HT-29 (cell line): Measurements from ENCODE around the gene MCM10. TPM values are rescaled to one million over a fixed set of nuclear protein-coding genes. Genes with fewer than 3 reads are reported as not detected.

ENCODE experiments used
- DNase-seq: peaks from one replicate; pipeline ENCODE4 v3.0.0-alpha.2; 2015; ENCODE audit warnings: low spot score
- small RNA-seq: library from RNA; depleted of rRNA; stranded (forward); fragments of <200 nt; gene quantifications from one replicate; pipeline ENCODE3, GENCODE V24; 2014
- total RNA-seq: library from RNA; depleted of rRNA; stranded (reverse); fragments of >200 nt; shearing (Covaris generic); gene quantifications from 2 replicates; pipeline ENCODE4 v1.2.3, GENCODE V29; 2014; rRNA removed

MCM10 gene
- total RNA-seq, 1 experiment from 2014 or later, result 20.1 TPM

DNA sequence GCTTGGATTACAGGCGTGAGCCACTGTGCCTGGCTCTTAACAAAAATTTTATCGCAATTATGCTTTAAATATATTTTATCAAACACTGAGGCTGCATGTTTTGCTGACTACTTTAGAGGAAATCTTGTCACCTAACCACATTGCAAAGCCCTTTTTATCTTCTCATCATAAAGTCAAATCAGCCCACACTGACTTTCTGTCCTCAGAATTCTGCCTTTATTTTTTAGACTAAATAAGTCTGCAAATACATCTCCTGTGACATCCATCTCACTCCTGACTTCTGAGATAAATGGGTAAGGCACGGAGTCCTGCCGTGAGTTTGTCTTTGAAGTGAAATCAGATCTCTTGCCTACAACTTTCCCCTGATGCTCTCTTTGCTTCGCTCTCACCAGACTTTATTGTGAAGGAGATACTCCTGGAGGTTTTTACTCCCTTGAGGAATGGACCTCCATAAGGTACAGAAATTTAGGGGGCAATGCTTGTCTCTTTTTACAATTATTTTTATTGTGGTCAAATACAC is 96.3 kb downstream of the MCM10 start:
- DNase-seq, result no peak

Small RNA genes lying within 50 kb of the gene (small RNA-seq; reads per million reads assigned to genes)
- not detected for gene RNU6-6P

Other genes starting within 250 kb of the MCM10 start
- gene CCDC3, start 159.8 kb upstream of the MCM10 start, total RNA-seq, result not detected in 2 replicates
- 20.3 and 21.2 TPM in 2 replicates for gene OPTN, start 61.4 kb upstream of the MCM10 start, total RNA-seq
- not detected in 2 replicates for gene UCMA, start 72.8 kb downstream of the MCM10 start, total RNA-seq
- 4.6 and 6.0 TPM in 2 replicates for gene PHYH, start 138.5 kb downstream of the MCM10 start, total RNA-seq
- gene SEPHS1, start 186.7 kb downstream of the MCM10 start, total RNA-seq, result 53.8 and 58.8 TPM in 2 replicates